ENCODE measurements around the gene ABHD8. TPM values are rescaled to one million over a fixed set of nuclear protein-coding genes. Genes with fewer than 3 reads are reported as not detected.

ABHD8 gene
- total and polyA plus RNA-seq, 2 of the 13 experiments (the other 11 are each of a cell fraction or from before 2014, with no cell fraction given): 6.3 to 7.2 TPM

DNA sequence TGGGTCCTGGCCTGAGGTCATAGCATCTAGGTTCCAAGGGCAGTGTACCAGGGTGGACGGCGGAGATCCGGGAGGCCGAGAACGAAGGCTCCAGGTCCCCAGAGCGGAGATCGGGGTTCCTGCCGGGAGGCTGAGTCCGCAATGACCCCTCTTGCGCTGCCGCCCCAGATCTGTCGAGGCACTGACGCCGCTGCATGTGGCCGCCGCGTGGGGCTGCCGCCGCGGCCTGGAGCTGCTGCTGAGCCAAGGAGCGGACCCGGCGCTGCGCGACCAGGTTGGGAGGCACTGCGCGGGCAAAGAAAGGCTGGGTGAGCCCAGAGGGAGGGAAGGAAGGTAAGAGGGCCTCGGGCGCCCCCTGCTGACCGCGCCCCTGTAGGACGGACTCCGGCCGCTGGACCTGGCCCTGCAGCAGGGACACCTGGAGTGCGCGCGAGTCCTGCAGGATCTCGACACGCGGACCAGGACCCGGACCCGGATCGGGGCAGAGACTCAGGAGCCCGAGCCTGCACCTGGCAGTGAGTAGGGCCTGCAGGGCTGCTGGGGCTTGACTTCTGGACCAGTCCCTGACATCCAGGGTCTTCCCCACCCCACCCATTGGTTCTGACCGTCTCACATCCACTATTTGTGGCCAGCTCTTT lies 20.6 kb downstream of the ABHD8 start (continued):
- no peak for TF ChIP-seq ZFP36 (IDR thresholded peaks at IDR 0.05; ENCODE audit: borderline replicate concordance, low read depth, low read length, partially characterized antibody)
- TF ChIP-seq, protein P1, sequence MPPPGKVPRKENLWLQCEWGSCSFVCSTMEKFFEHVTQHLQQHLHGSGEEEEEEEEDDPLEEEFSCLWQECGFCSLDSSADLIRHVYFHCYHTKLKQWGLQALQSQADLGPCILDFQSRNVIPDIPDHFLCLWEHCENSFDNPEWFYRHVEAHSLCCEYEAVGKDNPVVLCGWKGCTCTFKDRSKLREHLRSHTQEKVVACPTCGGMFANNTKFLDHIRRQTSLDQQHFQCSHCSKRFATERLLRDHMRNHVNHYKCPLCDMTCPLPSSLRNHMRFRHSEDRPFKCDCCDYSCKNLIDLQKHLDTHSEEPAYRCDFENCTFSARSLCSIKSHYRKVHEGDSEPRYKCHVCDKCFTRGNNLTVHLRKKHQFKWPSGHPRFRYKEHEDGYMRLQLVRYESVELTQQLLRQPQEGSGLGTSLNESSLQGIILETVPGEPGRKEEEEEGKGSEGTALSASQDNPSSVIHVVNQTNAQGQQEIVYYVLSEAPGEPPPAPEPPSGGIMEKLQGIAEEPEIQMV (CRISPR knock-in tag; IDR thresholded peaks at IDR 0.05; ENCODE audit: low read depth): peak; percentile 91; the same call in 1 of the 2 replicates
- TF ChIP-seq ELF1 (CRISPR knock-in tag; IDR thresholded peaks at IDR 0.05): no peak
- TF ChIP-seq MXI1 (IDR thresholded peaks at IDR 0.05; ENCODE audit: borderline replicate concordance, low read depth, low read length): no peak
- TF ChIP-seq ZNF547 (CRISPR knock-in tag; IDR thresholded peaks at IDR 0.05): no peak; the same call in 1 of the 2 replicates
- TF ChIP-seq THAP11 (CRISPR knock-in tag; IDR thresholded peaks at IDR 0.05): peak; percentile 55
- peak; percentile 99 for TF ChIP-seq CTCF (CRISPR knock-in tag; IDR thresholded peaks at IDR 0.05)
- TF ChIP-seq NONO (IDR thresholded peaks at IDR 0.05): no peak
- TF ChIP-seq NONO (CRISPR knock-in tag; conservative IDR thresholded peaks at IDR 0.05): peak; percentile 72
- TF ChIP-seq ZNF878 (CRISPR knock-in tag; IDR thresholded peaks at IDR 0.05): no peak
- TF ChIP-seq, protein P2, sequence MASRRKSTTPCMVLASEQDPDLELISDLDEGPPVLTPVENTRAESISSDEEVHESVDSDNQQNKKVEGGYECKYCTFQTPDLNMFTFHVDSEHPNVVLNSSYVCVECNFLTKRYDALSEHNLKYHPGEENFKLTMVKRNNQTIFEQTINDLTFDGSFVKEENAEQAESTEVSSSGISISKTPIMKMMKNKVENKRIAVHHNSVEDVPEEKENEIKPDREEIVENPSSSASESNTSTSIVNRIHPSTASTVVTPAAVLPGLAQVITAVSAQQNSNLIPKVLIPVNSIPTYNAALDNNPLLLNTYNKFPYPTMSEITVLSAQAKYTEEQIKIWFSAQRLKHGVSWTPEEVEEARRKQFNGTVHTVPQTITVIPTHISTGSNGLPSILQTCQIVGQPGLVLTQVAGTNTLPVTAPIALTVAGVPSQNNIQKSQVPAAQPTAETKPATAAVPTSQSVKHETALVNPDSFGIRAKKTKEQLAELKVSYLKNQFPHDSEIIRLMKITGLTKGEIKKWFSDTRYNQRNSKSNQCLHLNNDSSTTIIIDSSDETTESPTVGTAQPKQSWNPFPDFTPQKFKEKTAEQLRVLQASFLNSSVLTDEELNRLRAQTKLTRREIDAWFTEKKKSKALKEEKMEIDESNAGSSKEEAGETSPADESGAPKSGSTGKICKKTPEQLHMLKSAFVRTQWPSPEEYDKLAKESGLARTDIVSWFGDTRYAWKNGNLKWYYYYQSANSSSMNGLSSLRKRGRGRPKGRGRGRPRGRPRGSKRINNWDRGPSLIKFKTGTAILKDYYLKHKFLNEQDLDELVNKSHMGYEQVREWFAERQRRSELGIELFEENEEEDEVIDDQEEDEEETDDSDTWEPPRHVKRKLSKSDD (CRISPR knock-in tag; IDR thresholded peaks at IDR 0.05; ENCODE audit: low read depth): no peak
- TF ChIP-seq, protein P3, sequence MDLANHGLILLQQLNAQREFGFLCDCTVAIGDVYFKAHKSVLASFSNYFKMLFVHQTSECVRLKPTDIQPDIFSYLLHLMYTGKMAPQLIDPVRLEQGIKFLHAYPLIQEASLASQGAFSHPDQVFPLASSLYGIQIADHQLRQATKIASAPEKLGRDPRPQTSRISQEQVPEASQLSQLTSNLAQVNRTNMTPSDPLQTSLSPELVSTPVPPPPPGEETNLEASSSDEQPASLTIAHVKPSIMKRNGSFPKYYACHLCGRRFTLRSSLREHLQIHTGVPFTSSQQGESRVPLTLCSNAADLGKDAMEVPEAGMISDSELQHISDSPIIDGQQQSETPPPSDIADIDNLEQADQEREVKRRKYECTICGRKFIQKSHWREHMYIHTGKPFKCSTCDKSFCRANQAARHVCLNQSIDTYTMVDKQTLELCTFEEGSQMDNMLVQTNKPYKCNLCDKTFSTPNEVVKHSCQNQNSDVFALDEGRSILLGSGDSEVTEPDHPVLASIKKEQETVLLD (CRISPR knock-in tag; IDR thresholded peaks at IDR 0.05; ENCODE audit: low read depth): no peak
- TF ChIP-seq MLXIP (CRISPR knock-in tag; IDR thresholded peaks at IDR 0.05; ENCODE audit: borderline replicate concordance): no peak
- peak; percentile 48 for TF ChIP-seq YY1 (IDR thresholded peaks at IDR 0.05; ENCODE audit: insufficient read depth, insufficient replicate concordance, low read depth, low read length)
- TF ChIP-seq ZFYVE20 (CRISPR knock-in tag; IDR thresholded peaks at IDR 0.05; ENCODE audit: borderline replicate concordance, low read depth): no peak
- TF ChIP-seq ZFP90 (CRISPR knock-in tag; IDR thresholded peaks at IDR 0.05; ENCODE audit: borderline replicate concordance): no peak
- 0 out of 2 replicates have a peak, but pooled peaks have one; percentile 40 for TF ChIP-seq ZMYM4 (CRISPR knock-in tag; IDR thresholded peaks at IDR 0.05)
- TF ChIP-seq KDM5A (IDR thresholded peaks at IDR 0.05; ENCODE audit: borderline replicate concordance, low read length): no peak
